HCT116 (cell line): ENCODE measurements around the gene ERMARD. TPM values are rescaled to one million over a fixed set of nuclear protein-coding genes. Genes with fewer than 3 reads are reported as not detected.

Experiments used
- ATAC-seq: fragments of 200-7000 bp; cut with Tn5 transposase; 2 replicates; pipeline ENCODE4 v1.9.1; 2020; ENCODE audit warnings: mild to moderate bottlenecking, moderate library complexity
- BruUV-seq: library from RNA; stranded (reverse); fragments of 400-500 nt; replicated peaks from 2 replicates; lab custom pipeline; 2021; lab: Mats Ljungman, UMichigan
- CTCF ChIA-PET: fragments of 300-600 bp; sonication (Branson Sonifier 250); formaldehyde crosslinking; loops from one replicate; lab custom pipeline; 2021; ENCODE audit warnings: antibody characterized with exemption; lab: Charles Lee
- POLR2A ChIA-PET: fragments of 300-600, 350-600 bp; sonication (Branson Sonifier 250); formaldehyde crosslinking; loops from one replicate; lab custom pipeline; 2021; ENCODE audit warnings: antibody characterized with exemption; lab: Charles Lee
- RAD21 ChIA-PET, 2 experiments: fragments of 300-600 bp; sonication (Branson Sonifier 250); formaldehyde crosslinking; loops; one replicate each; lab custom pipeline; 2023; ENCODE audit warnings: low total read pairs in 2 of 2; ENCODE audit not compliant: uncharacterized antibody in 2 of 2, unreplicated experiment in 2 of 2, low non-redundant PET in 1 of 2; lab: Charles Lee
- DNase-seq: peaks from one replicate; pipeline ENCODE4 v3.0.0-alpha.2; 2010; ENCODE audit warnings: low read depth, low spot score
- H2AFZ ChIP-seq: fragments of 200-600 bp; shearing (Covaris generic), sonication (generic); 2 replicates; pipeline ENCODE4 v1.6.1; 2017; ENCODE audit warnings: low read depth, mixed run types, mixed read lengths, antibody characterized with exemption, low read length; ENCODE audit not compliant: poor library complexity, severe bottlenecking
- H3K27ac ChIP-seq: 2 replicates; pipeline ENCODE4 v1.5.1; 2012; ENCODE audit warnings: low read depth, low read length
- H3K27me3 ChIP-seq: fragments of 200-600 bp; sonication (generic); 2 replicates; pipeline ENCODE4 v1.6.1; 2016; ENCODE audit warnings: mixed run types, low read length, mixed read lengths; ENCODE audit not compliant: insufficient read depth
- H3K36me3 ChIP-seq, 2 experiments: fragments of 200-500 bp in 1 of 2; fragments of 200-600 bp in 1 of 2; sonication (Bioruptor generic) in 1 of 2; sonication (generic) in 1 of 2; 2 replicates each; pipeline versions ENCODE4 v1.5.1 to v1.6.1; 2014 to 2016; ENCODE audit warnings: low read length in 2 of 2, inconsistent platforms in 1 of 2, mixed read lengths in 1 of 2, mixed run types in 1 of 2; ENCODE audit not compliant: insufficient read depth in 2 of 2, control insufficient read depth in 1 of 2
- H3K4me1 ChIP-seq, 2 experiments: fragments of 200-600 bp in 1 of 2; sonication (generic) in 1 of 2; 2 replicates each; pipeline versions ENCODE4 v1.5.1 to v1.6.1; 2012 to 2017; ENCODE audit warnings: low read length in 2 of 2, inconsistent platforms in 1 of 2, mild to moderate bottlenecking in 1 of 2, mixed read lengths in 1 of 2, mixed run types in 1 of 2, moderate library complexity in 1 of 2; ENCODE audit not compliant: insufficient read depth in 2 of 2, control insufficient read depth in 1 of 2
- H3K4me2 ChIP-seq: fragments of 200-600 bp; sonication (generic); 2 replicates; pipeline ENCODE4 v1.6.1; 2017; ENCODE audit warnings: mixed run types, low read length, mixed read lengths
- H3K4me3 ChIP-seq, 2 experiments: fragments of 200-600 bp in 1 of 2; sonication (generic) in 1 of 2; replicated peaks in 1 of 2; 2 replicates each; pipeline ENCODE4 v1.5.1; 2011 to 2016; ENCODE audit warnings: low read length in 2 of 2, control low read depth in 1 of 2, low read depth in 1 of 2, mild to moderate bottlenecking in 1 of 2, mixed read lengths in 1 of 2, mixed run types in 1 of 2
- H3K79me2 ChIP-seq: fragments of 200-600 bp; sonication (generic); 2 replicates; pipeline ENCODE4 v1.6.1; 2017; ENCODE audit warnings: mild to moderate bottlenecking, mixed run types, low read length, moderate library complexity, mixed read lengths; ENCODE audit not compliant: insufficient read depth
- H3K9ac ChIP-seq: fragments of 200-600 bp; sonication (generic); 2 replicates; pipeline ENCODE4 v1.6.1; 2016; ENCODE audit warnings: low read length, mixed read lengths
- H3K9me2 ChIP-seq: fragments of 200-600 bp; sonication (generic), shearing (Covaris generic); 2 replicates; pipeline ENCODE4 v1.6.1; 2017; ENCODE audit warnings: mixed run types, mild to moderate bottlenecking, moderate library complexity; ENCODE audit not compliant: insufficient read depth
- H3K9me3 ChIP-seq, 2 experiments: fragments of 200-500 bp in 1 of 2; fragments of 200-600 bp in 1 of 2; sonication (Bioruptor generic) in 1 of 2; sonication (generic) in 1 of 2; 2 replicates each; pipeline ENCODE4 v1.6.1; 2014 to 2017; ENCODE audit warnings: low read length in 2 of 2, mixed read lengths in 2 of 2, inconsistent platforms in 1 of 2, low read depth in 1 of 2, mild to moderate bottlenecking in 1 of 2, mixed run types in 1 of 2, moderate library complexity in 1 of 2; ENCODE audit not compliant: control insufficient read depth in 1 of 2, insufficient read depth in 1 of 2
- H4K20me1 ChIP-seq: fragments of 200-600 bp; sonication (generic), shearing (Covaris generic); 2 replicates; pipeline ENCODE4 v1.6.1; 2017; ENCODE audit warnings: mixed run types, mild to moderate bottlenecking, moderate library complexity; ENCODE audit not compliant: insufficient read depth
- CBX3 ChIP-seq: IDR thresholded peaks from 2 replicates; pipeline ENCODE4 v1.6.1; 2012; ENCODE audit warnings: low read depth
- CTCF ChIP-seq, 3 experiments: fragments of 200-600 bp in 1 of 3; sonication (generic) in 1 of 3; IDR thresholded peaks in 2 of 3; conservative IDR thresholded peaks in 1 of 3; 2 replicates each; pipeline ENCODE4 v1.5.1; 2012 to 2017; ENCODE audit warnings: low read depth in 2 of 3, low read length in 2 of 3, antibody characterized with exemption in 1 of 3, borderline replicate concordance in 1 of 3, control low read depth in 1 of 3, mild to moderate bottlenecking in 1 of 3, mixed read lengths in 1 of 3, mixed run types in 1 of 3, moderate library complexity in 1 of 3; ENCODE audit not compliant: insufficient read depth in 1 of 3
- EGR1 ChIP-seq: IDR thresholded peaks from 2 replicates; pipeline ENCODE4 v1.6.1; 2012; ENCODE audit warnings: low read depth
- ELF1 ChIP-seq: IDR thresholded peaks from 2 replicates; pipeline ENCODE4 v1.6.1; 2012; ENCODE audit warnings: low read depth, borderline replicate concordance
- EZH2phosphoT487 ChIP-seq: fragments of 200-600 bp; IDR thresholded peaks from 2 replicates; pipeline ENCODE4 v1.6.1; 2018; ENCODE audit warnings: antibody characterized with exemption, borderline replicate concordance
- SRF ChIP-seq: IDR thresholded peaks from 2 replicates; pipeline ENCODE4 v1.6.1; 2012; ENCODE audit warnings: low read depth
- TCF7L2 ChIP-seq: IDR thresholded peaks from 2 replicates; pipeline ENCODE4 v1.7.0; 2011; ENCODE audit warnings: borderline replicate concordance, inconsistent platforms; ENCODE audit not compliant: insufficient read depth, insufficient read length; ENCODE audit errors: extremely low read depth
- ZNF274 ChIP-seq: fragments of 200-500 bp; sonication (Bioruptor generic); IDR thresholded peaks from 2 replicates; pipeline ENCODE4 v1.6.1; 2014; ENCODE audit warnings: mild to moderate bottlenecking, low read depth, low read length, inconsistent platforms
- intact Hi-C: fragments of 100-400 bp; cut with micrococcal nuclease; formaldehyde crosslinking; loops from 2 replicates; pipeline ENCODE4 v1.10.0; 2022
- total RNA-seq: library from RNA; stranded (reverse); gene quantifications from one replicate; pipeline ENCODE4 v1.2.1, GENCODE V29; 2021; ENCODE audit not compliant: unreplicated experiment
- TF ChIP-seq, protein P1 (sequence below): IDR thresholded peaks from 2 replicates; pipeline ENCODE4 v1.6.1; 2012

The ERMARD gene
- total RNA-seq, 1 experiment from 2014 or later, result 24.7 TPM

- no peak overlapping the region for H2AFZ ChIP-seq
- no peaks in the 10 kb centered on the region for H4K20me1 ChIP-seq
- H3K4me2 ChIP-seq, result no peak overlapping the region
- intact Hi-C loops, result no loop called here
- no peaks in the 10 kb centered on the region for H3K4me1 ChIP-seq
- no peaks in the 10 kb centered on the region for H3K79me2 ChIP-seq
- no peaks in the 10 kb centered on the region for H3K9me3 ChIP-seq
- no peak overlapping the region for H3K9ac ChIP-seq
- ChIA-PET POLR2A (no interaction called here), RAD21 (no interaction called here), CTCF (no interaction called here)
- no peaks in the 10 kb centered on the region; a peak in 1 of 4 replicates for H3K36me3 ChIP-seq
- H3K4me3 ChIP-seq, result no peak overlapping the region
- ATAC-seq, result no peak
- DNase-seq, result no peak
- H3K27ac ChIP-seq, result no peak overlapping the region
- H3K27me3 ChIP-seq, result no peaks in the 10 kb centered on the region
- TF ChIP-seq ELF1 (no peak), TCF7L2 (no peak), EZH2phosphoT487 (no peak), CBX3 (no peak), CTCF (IDR thresholded peaks at IDR 0.05 in 2 of 3, conservative IDR thresholded peaks at IDR 0.05 in 1 of 3; ENCODE audit: borderline replicate concordance in 1 of 3, insufficient read depth in 1 of 3, low read depth in 2 of 3, low read length in 2 of 3) (no peak), SRF (no peak)
- H3K9me2 ChIP-seq, result no peaks in the 10 kb centered on the region
- no TSS peak for BruUV-seq
These were observed 25.0 kb downstream of the ERMARD start for GRCh38 chr6:169776379-169776778.

DNA sequence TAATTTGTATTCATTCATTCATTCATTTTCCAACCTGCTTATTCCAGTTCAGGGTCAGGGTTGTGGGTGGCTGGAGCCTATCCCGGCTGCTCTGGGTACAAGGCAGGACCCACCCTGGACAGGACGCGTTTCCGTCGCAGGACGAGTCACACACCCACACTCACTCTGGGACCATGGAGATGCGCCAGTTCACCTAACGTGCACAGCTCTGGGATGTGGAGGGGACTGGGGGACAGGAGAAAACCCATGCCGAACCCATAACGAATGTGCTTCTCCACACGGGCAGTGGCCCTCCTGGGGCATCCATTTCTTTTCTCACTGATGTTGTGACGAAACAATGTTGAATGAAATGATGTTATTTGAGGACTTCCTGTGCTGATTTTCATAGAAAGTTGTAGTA lies 26.5 kb downstream of the ERMARD start:
- TF ChIP-seq, protein P1, sequence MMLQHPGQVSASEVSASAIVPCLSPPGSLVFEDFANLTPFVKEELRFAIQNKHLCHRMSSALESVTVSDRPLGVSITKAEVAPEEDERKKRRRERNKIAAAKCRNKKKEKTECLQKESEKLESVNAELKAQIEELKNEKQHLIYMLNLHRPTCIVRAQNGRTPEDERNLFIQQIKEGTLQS, result no peak
- no peak for TF ChIP-seq ZNF274
- no peak for TF ChIP-seq EGR1
- CTCF ChIA-PET, result no interaction called here

More for the DNA sequence above, 26.5 kb downstream of the ERMARD start:
- no peak overlapping the region for H3K4me2 ChIP-seq
- no peaks in the 10 kb centered on the region for H3K9me2 ChIP-seq
- no peaks in the 10 kb centered on the region for H3K79me2 ChIP-seq
- no peaks in the 10 kb centered on the region for H3K27me3 ChIP-seq
- intact Hi-C loops, result no loop called here
- no peaks in the 10 kb centered on the region for H3K4me1 ChIP-seq
- BruUV-seq, result no TSS peak
- no peaks in the 10 kb centered on the region; a peak in 1 of 4 replicates for H3K36me3 ChIP-seq
- H3K27ac ChIP-seq, result no peak overlapping the region
- RAD21 ChIA-PET, result no interaction called here
- DNase-seq (no peak), ATAC-seq (no peak)
- POLR2A ChIA-PET, result no interaction called here
- H4K20me1 ChIP-seq, result no peaks in the 10 kb centered on the region
- no peak overlapping the region for H3K9ac ChIP-seq
- no peak overlapping the region for H3K4me3 ChIP-seq
- no peak overlapping the region for H2AFZ ChIP-seq
- no peaks in the 10 kb centered on the region for H3K9me3 ChIP-seq
